Activated CD8-positive, alpha-beta T cell treated with anti-CD3 and anti-CD28 coated beads for 36 hours (primary cell): Measurements from ENCODE around the gene DOK6. TPM values are rescaled to one million over a fixed set of nuclear protein-coding genes. Genes with fewer than 3 reads are reported as not detected.

Experiments
- ATAC-seq: fragments of 200-7000 bp; cut with Tn5 transposase; one replicate; pipeline ENCODE4 v1.10.0; 2021; ENCODE audit warnings: mild to moderate bottlenecking, moderate library complexity
- CTCF ChIA-PET: fragments of 350-600 bp; sonication (Branson Sonifier 250); formaldehyde crosslinking; loops from one replicate; lab custom pipeline; 2021; ENCODE audit warnings: antibody characterized with exemption; lab: Charles Lee
- POLR2A ChIA-PET: fragments of 350-600 bp; sonication (Branson Sonifier 250); formaldehyde crosslinking; loops from one replicate; lab custom pipeline; 2021; ENCODE audit warnings: antibody characterized with exemption; lab: Charles Lee
- DNase-seq: peaks from one replicate; pipeline ENCODE4 v3.0.0-alpha.2; 2020
- H3K27ac Mint-ChIP-seq: one replicate; pipeline ENCODE4 v1.8.0; 2021; ENCODE audit warnings: mild to moderate bottlenecking, mixed read lengths
- H3K27me3 Mint-ChIP-seq: one replicate; pipeline ENCODE4 v1.8.0; 2021; ENCODE audit warnings: mixed read lengths
- H3K36me3 Mint-ChIP-seq: one replicate; pipeline ENCODE4 v1.8.0; 2021; ENCODE audit warnings: low read depth, mixed read lengths
- H3K4me1 Mint-ChIP-seq: one replicate; pipeline ENCODE4 v1.8.0; 2021; ENCODE audit warnings: low read depth, mixed read lengths
- H3K4me3 Mint-ChIP-seq: one replicate; pipeline ENCODE4 v1.8.0; 2021; ENCODE audit warnings: mild to moderate bottlenecking, moderate library complexity, mixed read lengths
- H3K9me3 Mint-ChIP-seq: one replicate; pipeline ENCODE4 v1.8.0; 2021; ENCODE audit warnings: mixed read lengths
- intact Hi-C: fragments of 100-400 bp; cut with micrococcal nuclease; formaldehyde crosslinking; loops from one replicate; pipeline ENCODE4 v1.10.0; 2022
- total RNA-seq, 2 experiments: library from RNA; stranded (reverse); gene quantifications; one replicate each; pipeline ENCODE4 v1.2.3, GENCODE V29; 2021
- TF ChIP-seq, protein P1 (sequence below): fragments of 200-600 bp; IDR thresholded peaks from one replicate; pipeline ENCODE4 v1.8.0; 2022; ENCODE audit warnings: antibody characterized with exemption, mild to moderate bottlenecking

Gene DOK6
- total RNA-seq, 2 experiments from 2014 or later: not detected

DNA sequence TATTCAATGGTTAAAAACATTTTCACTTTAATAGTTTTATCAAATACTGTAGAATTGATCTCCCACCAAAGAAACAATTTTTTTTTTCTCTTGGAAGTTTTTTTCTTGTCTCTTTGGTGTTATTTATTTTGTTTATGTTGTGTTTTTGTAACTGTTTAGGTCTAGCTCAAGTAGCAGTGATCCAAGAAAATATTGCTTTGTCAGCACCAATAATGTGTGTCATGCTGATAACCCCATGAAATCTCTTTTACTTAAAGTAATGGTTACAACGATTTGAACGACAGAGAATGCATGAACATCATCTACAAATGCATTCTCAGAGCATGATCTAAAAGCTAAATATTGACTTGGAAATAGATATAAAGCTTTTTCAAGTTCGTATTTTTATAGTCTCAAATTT is 122.9 kb downstream of the DOK6 start:
- no peak overlapping the region for H3K4me3 Mint-ChIP-seq
- no peaks in the 10 kb centered on the region for H3K9me3 Mint-ChIP-seq
- H3K4me1 Mint-ChIP-seq: no peaks in the 10 kb centered on the region
- ChIA-PET CTCF (no interaction called here), POLR2A (no interaction called here)
- ATAC-seq (no peak), DNase-seq (no peak)
- intact Hi-C loops: no loop called here
- H3K36me3 Mint-ChIP-seq: no peaks in the 10 kb centered on the region
- H3K27me3 Mint-ChIP-seq: peaks cover 2% of the 10 kb centered on the region
- TF ChIP-seq, protein P1, sequence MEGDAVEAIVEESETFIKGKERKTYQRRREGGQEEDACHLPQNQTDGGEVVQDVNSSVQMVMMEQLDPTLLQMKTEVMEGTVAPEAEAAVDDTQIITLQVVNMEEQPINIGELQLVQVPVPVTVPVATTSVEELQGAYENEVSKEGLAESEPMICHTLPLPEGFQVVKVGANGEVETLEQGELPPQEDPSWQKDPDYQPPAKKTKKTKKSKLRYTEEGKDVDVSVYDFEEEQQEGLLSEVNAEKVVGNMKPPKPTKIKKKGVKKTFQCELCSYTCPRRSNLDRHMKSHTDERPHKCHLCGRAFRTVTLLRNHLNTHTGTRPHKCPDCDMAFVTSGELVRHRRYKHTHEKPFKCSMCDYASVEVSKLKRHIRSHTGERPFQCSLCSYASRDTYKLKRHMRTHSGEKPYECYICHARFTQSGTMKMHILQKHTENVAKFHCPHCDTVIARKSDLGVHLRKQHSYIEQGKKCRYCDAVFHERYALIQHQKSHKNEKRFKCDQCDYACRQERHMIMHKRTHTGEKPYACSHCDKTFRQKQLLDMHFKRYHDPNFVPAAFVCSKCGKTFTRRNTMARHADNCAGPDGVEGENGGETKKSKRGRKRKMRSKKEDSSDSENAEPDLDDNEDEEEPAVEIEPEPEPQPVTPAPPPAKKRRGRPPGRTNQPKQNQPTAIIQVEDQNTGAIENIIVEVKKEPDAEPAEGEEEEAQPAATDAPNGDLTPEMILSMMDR: no peak
- no peak overlapping the region for H3K27ac Mint-ChIP-seq

DNA sequence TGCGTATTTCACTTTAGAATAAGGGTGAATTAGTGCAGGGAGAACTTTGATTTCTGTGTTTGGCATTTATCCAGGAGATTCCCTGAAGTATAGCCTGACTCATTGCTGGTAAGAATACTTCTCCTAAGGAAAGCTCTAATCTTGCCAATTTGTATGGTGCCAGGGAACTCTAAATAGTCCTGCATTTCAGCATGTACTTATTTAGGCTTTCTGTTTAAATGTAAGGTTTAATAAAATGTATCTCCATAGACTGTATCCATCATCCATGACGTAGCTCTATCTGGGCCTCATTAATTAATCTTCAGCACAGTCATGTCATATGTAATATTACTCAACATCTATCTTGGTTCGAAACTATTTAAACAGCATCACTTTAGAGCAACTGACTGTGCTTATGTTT is 127.7 kb downstream of the DOK6 start:
- Mint-ChIP-seq H3K9me3 (no peaks in the 10 kb centered on the region), H3K36me3 (no peaks in the 10 kb centered on the region), H3K27me3 (no peaks in the 10 kb centered on the region), H3K4me1 (no peaks in the 10 kb centered on the region), H3K27ac (no peak overlapping the region), H3K4me3 (no peak overlapping the region)
- TF ChIP-seq, protein P1: no peak
- POLR2A ChIA-PET: no interaction called here
- DNase-seq (no peak), ATAC-seq (no peak)
- CTCF ChIA-PET: no interaction called here
- intact Hi-C loops: no loop called here

DNA sequence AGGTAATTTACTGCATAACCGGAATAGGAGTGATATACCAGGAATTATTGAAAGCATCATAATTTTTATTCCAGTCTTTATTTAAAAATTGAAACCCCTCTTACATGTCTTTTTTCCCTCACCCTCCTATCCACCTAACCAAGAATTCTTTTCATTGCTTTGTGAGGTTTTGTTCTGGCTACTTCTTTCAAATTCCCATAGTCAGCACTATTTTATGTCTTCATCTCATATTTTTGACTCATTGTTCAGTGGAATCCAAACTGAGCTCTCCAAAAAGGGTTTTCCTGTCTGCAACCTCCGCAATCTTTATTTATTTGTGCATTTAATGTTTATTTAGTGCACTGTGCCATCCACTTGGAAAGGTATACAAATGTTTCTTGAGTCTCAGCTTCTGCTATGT is 128.5 kb downstream of the DOK6 start:
- no peaks in the 10 kb centered on the region for H3K36me3 Mint-ChIP-seq
- TF ChIP-seq, protein P1: no peak
- intact Hi-C loops: no loop called here
- no peaks in the 10 kb centered on the region for H3K27me3 Mint-ChIP-seq
- ATAC-seq (no peak), DNase-seq (no peak)
- H3K27ac Mint-ChIP-seq: no peak overlapping the region
- H3K4me3 Mint-ChIP-seq: no peak overlapping the region
- no peaks in the 10 kb centered on the region for H3K9me3 Mint-ChIP-seq
- no peaks in the 10 kb centered on the region for H3K4me1 Mint-ChIP-seq
- CTCF ChIA-PET: interaction anchor here (0.8 kb wide), 1 partner anchor 161 kb away, joined by 3 read pairs; no protein-coding TSS in a partner anchor
- POLR2A ChIA-PET: no interaction called here

DNA sequence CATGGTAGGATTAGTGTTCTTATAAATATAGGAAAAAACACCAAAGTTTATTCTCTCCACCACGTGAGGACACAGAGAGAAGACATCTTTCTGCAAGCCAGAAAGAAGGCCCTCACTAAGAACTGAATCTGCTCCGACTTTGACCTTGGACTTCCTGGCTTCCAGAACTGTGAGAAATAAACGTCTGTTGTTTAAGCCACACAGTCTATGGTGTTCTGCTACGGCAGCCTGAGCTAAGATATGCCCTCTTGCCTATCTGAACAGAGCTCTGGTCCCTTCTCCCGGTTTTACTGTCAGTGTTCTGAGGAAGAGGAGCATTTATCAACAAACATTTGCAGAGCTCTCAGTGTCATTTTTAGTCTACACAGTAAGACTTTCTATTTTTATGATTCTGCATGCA is 131.3 kb downstream of the DOK6 start:
- intact Hi-C loops: no loop called here
- H3K4me3 Mint-ChIP-seq: no peak overlapping the region
- TF ChIP-seq, protein P1: no peak
- no peaks in the 10 kb centered on the region for H3K4me1 Mint-ChIP-seq
- H3K9me3 Mint-ChIP-seq: no peaks in the 10 kb centered on the region
- CTCF ChIA-PET: no interaction called here
- no peaks in the 10 kb centered on the region for H3K36me3 Mint-ChIP-seq
- H3K27ac Mint-ChIP-seq: no peak overlapping the region
- ATAC-seq: no peak
- DNase-seq: no peak
- POLR2A ChIA-PET: no interaction called here
- H3K27me3 Mint-ChIP-seq: no peaks in the 10 kb centered on the region

DNA sequence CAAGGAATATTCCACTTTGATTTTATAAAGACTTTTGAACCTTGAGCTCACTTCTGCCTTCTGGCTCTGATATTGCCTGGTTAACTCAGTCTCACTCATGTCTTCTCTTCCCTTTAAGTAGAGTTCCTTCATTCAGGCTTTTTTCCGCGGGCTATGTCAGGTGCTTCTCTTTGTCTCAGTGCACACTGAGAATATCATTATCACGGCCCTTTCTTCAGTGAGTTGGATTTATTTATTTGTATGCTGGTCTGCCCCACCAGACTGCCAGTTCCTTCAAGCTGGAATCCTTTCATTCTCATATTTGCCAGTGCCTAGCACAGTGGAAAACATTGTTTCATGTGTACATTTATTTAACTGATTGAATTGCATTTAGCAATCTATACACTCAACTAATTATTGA is 136.5 kb downstream of the DOK6 start:
- H3K27ac Mint-ChIP-seq: no peak overlapping the region
- intact Hi-C loops: no loop called here

More for the DNA sequence above, 136.5 kb downstream of the DOK6 start:
- ChIA-PET POLR2A (no interaction called here), CTCF (no interaction called here)
- DNase-seq (no peak), ATAC-seq (no peak)
- Mint-ChIP-seq H3K4me1 (no peaks in the 10 kb centered on the region), H3K9me3 (no peaks in the 10 kb centered on the region), H3K4me3 (no peak overlapping the region), H3K27me3 (peaks cover 7% of the 10 kb centered on the region), H3K36me3 (no peaks in the 10 kb centered on the region)
- TF ChIP-seq, protein P1: no peak
